HepG2 (cell line): Measurements from ENCODE around the gene AP1M1. TPM values are rescaled to one million over a fixed set of nuclear protein-coding genes. Genes with fewer than 3 reads are reported as not detected.

ENCODE experiments used
- ETV5 ChIP-seq: IDR thresholded peaks from 2 replicates; pipeline ENCODE4 v1.6.1; 2018; ENCODE audit warnings: missing biosample characterization, missing genetic modification reagents, inconsistent platforms, borderline replicate concordance
- IKZF4 ChIP-seq: sonication (generic); formaldehyde crosslinking; IDR thresholded peaks from 2 replicates; pipeline ENCODE4 v1.5.1; 2020; ENCODE audit warnings: borderline replicate concordance, mild to moderate bottlenecking, low read depth, missing genetic modification reagents; ENCODE audit errors: not compliant biosample characterization
- KLF15 ChIP-seq: sonication (generic); formaldehyde crosslinking; IDR thresholded peaks from 2 replicates; pipeline ENCODE4 v1.8.1; 2023; ENCODE audit warnings: borderline replicate concordance, mild to moderate bottlenecking, inconsistent platforms, missing genetic modification reagents, mixed read lengths
- MAFF ChIP-seq: IDR thresholded peaks from 2 replicates; pipeline ENCODE4 v1.6.1; 2011; ENCODE audit warnings: low read depth, low read length, improper control_type of control experiment
- MAFK ChIP-seq, 2 experiments: IDR thresholded peaks in 1 of 2; conservative IDR thresholded peaks in 1 of 2; 2 replicates each; pipeline ENCODE4 v1.6.1; 2011; ENCODE audit warnings: improper control_type of control experiment in 2 of 2, low read length in 2 of 2
- NR2C2 ChIP-seq: sonication (generic); formaldehyde crosslinking; IDR thresholded peaks from 2 replicates; pipeline ENCODE4 v1.4.0; 2020; ENCODE audit warnings: missing genetic modification reagents, mild to moderate bottlenecking, moderate library complexity, borderline replicate concordance
- PHF20 ChIP-seq: sonication (generic); formaldehyde crosslinking; IDR thresholded peaks from 2 replicates; pipeline ENCODE4 v1.5.0; 2020; ENCODE audit warnings: mild to moderate bottlenecking, missing genetic modification reagents
- RBFOX2 ChIP-seq: fragments of 200-400 bp; formaldehyde crosslinking; IDR thresholded peaks from 2 replicates; pipeline ENCODE4 v1.6.1; 2017; ENCODE audit warnings: low read depth, mild to moderate bottlenecking, low read length
- SRF ChIP-seq: IDR thresholded peaks from 2 replicates; pipeline ENCODE4 v1.6.1; 2011; ENCODE audit warnings: mild to moderate bottlenecking, low read depth, low read length, moderate library complexity
- TARDBP ChIP-seq: sonication (generic); formaldehyde crosslinking; IDR thresholded peaks from 2 replicates; pipeline ENCODE4 v1.8.0; 2022; ENCODE audit warnings: mild to moderate bottlenecking, missing genetic modification reagents
- ZNF383 ChIP-seq: sonication (generic); formaldehyde crosslinking; IDR thresholded peaks from 2 replicates; pipeline ENCODE4 v1.4.0; 2020; ENCODE audit warnings: missing genetic modification reagents, mild to moderate bottlenecking, borderline replicate concordance
- ZNF460 ChIP-seq: sonication (generic); formaldehyde crosslinking; IDR thresholded peaks from 2 replicates; pipeline ENCODE4 v1.5.1; 2020; ENCODE audit warnings: missing genetic modification reagents, mild to moderate bottlenecking, borderline replicate concordance
- ZNF546 ChIP-seq: sonication (generic); formaldehyde crosslinking; conservative IDR thresholded peaks from 2 replicates; pipeline ENCODE4 v1.8.1; 2023; ENCODE audit warnings: mild to moderate bottlenecking, missing genetic modification reagents
- ZNF781 ChIP-seq: sonication (generic); formaldehyde crosslinking; IDR thresholded peaks from 2 replicates; pipeline ENCODE4 v1.5.1; 2020; ENCODE audit warnings: borderline replicate concordance, mild to moderate bottlenecking, missing genetic modification reagents; ENCODE audit errors: not compliant biosample characterization
- polyA plus RNA-seq, 8 experiments: library from polyadenylated mRNA; depleted of rRNA in 3 of 8; stranded (reverse) in 7 of 8; unstranded in 1 of 8; fragments of >200 nt; fragmentation: Illumina TruSeq in 4 of 8; extraction: Trizol in 4 of 8; gene quantifications; 2 replicates each; pipeline versions ENCODE4 v1.2.1 to v1.2.3, GENCODE V29; 2011 to 2016; ENCODE audit warnings: low read depth in 4 of 8, missing spikeins in 1 of 8, mixed read lengths in 1 of 8; ENCODE audit not compliant: insufficient read depth in 1 of 8
- total RNA-seq, 5 experiments: library from RNA; depleted of rRNA; stranded (reverse); fragments of >200 nt; fragmentation: Illumina TruSeq; extraction: Trizol; gene quantifications; 2 replicates each; pipeline ENCODE4 v1.2.3, GENCODE V29; 2016; ENCODE audit warnings: low read depth in 1 of 5
- TF ChIP-seq, protein P1 (sequence below): sonication (generic); formaldehyde crosslinking; IDR thresholded peaks from 2 replicates; pipeline ENCODE4 v1.4.0; 2020; ENCODE audit warnings: missing genetic modification reagents
- TF ChIP-seq, protein P2 (sequence below): sonication (generic); formaldehyde crosslinking; IDR thresholded peaks from 2 replicates; pipeline ENCODE4 v1.4.0; 2020; ENCODE audit warnings: missing genetic modification reagents
- TF ChIP-seq, protein P3 (sequence below): sonication (generic); formaldehyde crosslinking; IDR thresholded peaks from 2 replicates; pipeline ENCODE4 v1.5.0; 2020; ENCODE audit warnings: missing genetic modification reagents, mild to moderate bottlenecking, borderline replicate concordance
- TF ChIP-seq, protein P4 (sequence below): sonication (generic); formaldehyde crosslinking; IDR thresholded peaks from 2 replicates; pipeline ENCODE4 v1.4.0; 2020; ENCODE audit warnings: mild to moderate bottlenecking, missing genetic modification reagents
- TF ChIP-seq, protein P5 (sequence below): fragments of 450-650 bp; IDR thresholded peaks from 2 replicates; pipeline ENCODE4 v1.6.1; 2017
- TF ChIP-seq, protein P6 (sequence below): sonication (generic); formaldehyde crosslinking; IDR thresholded peaks from 2 replicates; pipeline ENCODE4 v1.8.0; 2022; ENCODE audit warnings: missing genetic modification reagents, mild to moderate bottlenecking, inconsistent platforms, borderline replicate concordance

Gene AP1M1
- total and polyA plus RNA-seq, 2 of the 13 experiments (the other 11 are each of a cell fraction or from before 2014, with no cell fraction given), result 34.4 to 46.1 TPM

DNA sequence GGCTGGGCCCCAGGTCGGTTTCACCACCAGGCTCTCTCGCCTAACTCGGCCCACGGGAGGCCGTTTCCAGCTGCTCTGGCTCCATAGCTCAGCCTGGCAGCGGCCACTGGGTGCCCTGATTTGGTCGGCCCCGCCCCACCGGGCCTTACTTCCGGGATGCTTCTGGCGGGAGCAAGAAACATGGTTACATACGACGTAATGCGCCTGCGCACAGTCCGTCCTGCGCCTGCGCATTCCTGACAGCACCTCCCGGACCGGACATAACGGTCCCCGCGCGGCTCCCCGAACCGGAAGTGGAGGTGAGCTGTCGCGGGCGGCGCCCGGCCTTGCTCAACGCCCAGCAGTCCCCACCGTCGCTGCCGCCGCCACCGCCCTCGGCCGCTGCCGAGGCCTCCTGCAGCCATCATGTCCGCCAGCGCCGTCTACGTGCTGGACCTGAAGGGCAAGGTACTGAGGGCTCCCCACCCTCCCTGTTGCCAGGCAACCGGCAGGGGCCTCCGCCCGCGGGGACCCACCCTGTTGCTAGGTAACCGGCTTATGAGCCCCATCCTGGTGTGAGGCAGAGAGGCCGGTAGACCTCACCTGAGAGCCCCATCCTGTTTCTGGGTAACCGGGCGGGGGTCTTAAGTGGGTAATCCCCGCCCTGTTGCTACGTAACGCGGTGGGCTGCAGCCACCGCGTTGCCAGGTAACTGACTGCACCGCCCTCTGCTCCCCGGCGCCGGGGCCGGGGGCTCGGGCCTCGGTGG lies at the start of gene AP1M1 (continued):
- TF ChIP-seq ZNF383 (CRISPR knock-in tag) (no peak), RBFOX2 (peak; percentile 91), PHF20 (CRISPR knock-in tag) (peak; percentile 95), ETV5 (CRISPR knock-in tag) (peak; percentile 87; the same call in 1 of the 2 replicates), SRF (peak; percentile 79; the same call in 1 of the 2 replicates), TARDBP (CRISPR knock-in tag) (peak; percentile 64; the same call in 1 of the 2 replicates), MAFF (no peak), ZNF781 (CRISPR knock-in tag) (peak; percentile 52), MAFK (conservative IDR thresholded peaks at IDR 0.05 in 1 of 2, IDR thresholded peaks at IDR 0.05 in 1 of 2; ENCODE audit: low read length in 2 of 2) (no peak), IKZF4 (CRISPR knock-in tag) (peak; percentile 63), ZNF546 (CRISPR knock-in tag) (no peak), KLF15 (no peak), NR2C2 (CRISPR knock-in tag) (peak; percentile 80), ZNF460 (CRISPR knock-in tag) (no peak)
- TF ChIP-seq, protein P1, sequence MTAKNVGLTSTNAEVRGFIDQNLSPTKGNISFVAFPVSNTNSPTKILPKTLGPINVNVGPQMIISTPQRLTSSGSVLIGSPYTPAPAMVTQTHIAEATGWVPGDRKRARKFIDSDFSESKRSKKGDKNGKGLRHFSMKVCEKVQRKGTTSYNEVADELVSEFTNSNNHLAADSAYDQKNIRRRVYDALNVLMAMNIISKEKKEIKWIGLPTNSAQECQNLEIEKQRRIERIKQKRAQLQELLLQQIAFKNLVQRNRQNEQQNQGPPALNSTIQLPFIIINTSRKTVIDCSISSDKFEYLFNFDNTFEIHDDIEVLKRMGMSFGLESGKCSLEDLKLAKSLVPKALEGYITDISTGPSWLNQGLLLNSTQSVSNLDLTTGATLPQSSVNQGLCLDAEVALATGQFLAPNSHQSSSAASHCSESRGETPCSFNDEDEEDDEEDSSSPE, result peak; percentile 95
- TF ChIP-seq, protein P2, sequence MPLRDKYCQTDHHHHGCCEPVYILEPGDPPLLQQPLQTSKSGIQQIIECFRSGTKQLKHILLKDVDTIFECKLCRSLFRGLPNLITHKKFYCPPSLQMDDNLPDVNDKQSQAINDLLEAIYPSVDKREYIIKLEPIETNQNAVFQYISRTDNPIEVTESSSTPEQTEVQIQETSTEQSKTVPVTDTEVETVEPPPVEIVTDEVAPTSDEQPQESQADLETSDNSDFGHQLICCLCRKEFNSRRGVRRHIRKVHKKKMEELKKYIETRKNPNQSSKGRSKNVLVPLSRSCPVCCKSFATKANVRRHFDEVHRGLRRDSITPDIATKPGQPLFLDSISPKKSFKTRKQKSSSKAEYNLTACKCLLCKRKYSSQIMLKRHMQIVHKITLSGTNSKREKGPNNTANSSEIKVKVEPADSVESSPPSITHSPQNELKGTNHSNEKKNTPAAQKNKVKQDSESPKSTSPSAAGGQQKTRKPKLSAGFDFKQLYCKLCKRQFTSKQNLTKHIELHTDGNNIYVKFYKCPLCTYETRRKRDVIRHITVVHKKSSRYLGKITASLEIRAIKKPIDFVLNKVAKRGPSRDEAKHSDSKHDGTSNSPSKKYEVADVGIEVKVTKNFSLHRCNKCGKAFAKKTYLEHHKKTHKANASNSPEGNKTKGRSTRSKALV (CRISPR knock-in tag), result no peak
- TF ChIP-seq, protein P3, sequence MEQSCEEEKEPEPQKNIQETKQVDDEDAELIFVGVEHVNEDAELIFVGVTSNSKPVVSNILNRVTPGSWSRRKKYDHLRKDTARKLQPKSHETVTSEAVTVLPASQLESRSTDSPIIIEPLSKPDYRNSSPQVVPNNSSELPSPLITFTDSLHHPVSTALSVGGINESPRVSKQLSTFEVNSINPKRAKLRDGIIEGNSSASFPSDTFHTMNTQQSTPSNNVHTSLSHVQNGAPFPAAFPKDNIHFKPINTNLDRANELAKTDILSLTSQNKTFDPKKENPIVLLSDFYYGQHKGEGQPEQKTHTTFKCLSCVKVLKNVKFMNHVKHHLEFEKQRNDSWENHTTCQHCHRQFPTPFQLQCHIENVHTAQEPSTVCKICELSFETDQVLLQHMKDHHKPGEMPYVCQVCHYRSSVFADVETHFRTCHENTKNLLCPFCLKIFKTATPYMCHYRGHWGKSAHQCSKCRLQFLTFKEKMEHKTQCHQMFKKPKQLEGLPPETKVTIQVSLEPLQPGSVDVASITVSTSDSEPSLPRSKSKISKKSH, result no peak
- TF ChIP-seq, protein P4, sequence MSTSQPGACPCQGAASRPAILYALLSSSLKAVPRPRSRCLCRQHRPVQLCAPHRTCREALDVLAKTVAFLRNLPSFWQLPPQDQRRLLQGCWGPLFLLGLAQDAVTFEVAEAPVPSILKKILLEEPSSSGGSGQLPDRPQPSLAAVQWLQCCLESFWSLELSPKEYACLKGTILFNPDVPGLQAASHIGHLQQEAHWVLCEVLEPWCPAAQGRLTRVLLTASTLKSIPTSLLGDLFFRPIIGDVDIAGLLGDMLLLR (CRISPR knock-in tag), result peak; percentile 72
- TF ChIP-seq, protein P5, sequence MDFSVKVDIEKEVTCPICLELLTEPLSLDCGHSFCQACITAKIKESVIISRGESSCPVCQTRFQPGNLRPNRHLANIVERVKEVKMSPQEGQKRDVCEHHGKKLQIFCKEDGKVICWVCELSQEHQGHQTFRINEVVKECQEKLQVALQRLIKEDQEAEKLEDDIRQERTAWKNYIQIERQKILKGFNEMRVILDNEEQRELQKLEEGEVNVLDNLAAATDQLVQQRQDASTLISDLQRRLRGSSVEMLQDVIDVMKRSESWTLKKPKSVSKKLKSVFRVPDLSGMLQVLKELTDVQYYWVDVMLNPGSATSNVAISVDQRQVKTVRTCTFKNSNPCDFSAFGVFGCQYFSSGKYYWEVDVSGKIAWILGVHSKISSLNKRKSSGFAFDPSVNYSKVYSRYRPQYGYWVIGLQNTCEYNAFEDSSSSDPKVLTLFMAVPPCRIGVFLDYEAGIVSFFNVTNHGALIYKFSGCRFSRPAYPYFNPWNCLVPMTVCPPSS, result no peak
- TF ChIP-seq, protein P6, sequence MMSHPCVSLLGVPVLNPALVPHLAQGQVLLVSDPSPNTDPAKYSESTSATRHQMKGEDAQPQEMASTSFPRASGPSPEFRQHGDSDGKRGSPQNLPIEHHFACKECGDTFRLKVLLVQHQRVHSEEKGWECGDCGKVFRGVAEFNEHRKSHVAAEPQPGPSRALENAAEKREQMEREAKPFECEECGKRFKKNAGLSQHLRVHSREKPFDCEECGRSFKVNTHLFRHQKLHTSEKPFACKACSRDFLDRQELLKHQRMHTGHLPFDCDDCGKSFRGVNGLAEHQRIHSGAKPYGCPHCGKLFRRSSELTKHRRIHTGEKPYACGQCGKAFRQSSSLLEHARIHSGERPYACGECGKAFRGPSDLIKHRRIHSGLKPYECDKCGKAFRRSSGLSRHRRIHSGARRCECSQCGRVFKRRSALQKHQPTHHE, result no peak; the same call in 1 of the 2 replicates
